SU-DHL-6 (cell line): ENCODE measurements around the gene ANXA6.

ENCODE experiments used
- H2AFZ ChIP-seq: fragments of 200-600 bp; sonication (generic); 2 replicates; pipeline ENCODE4 v1.6.1; 2014; ENCODE audit warnings: low read depth, mild to moderate bottlenecking, moderate library complexity, mixed read lengths, antibody characterized with exemption, low read length; ENCODE audit not compliant: severe bottlenecking
- H3F3A ChIP-seq: fragments of 200-600 bp; shearing (Covaris generic); 2 replicates; pipeline ENCODE4 v1.6.0; 2016; ENCODE audit warnings: antibody characterized with exemption, mild to moderate bottlenecking; ENCODE audit not compliant: insufficient read depth
- H3K27ac ChIP-seq: fragments of 200-600 bp; sonication (generic); 2 replicates; pipeline ENCODE4 v1.5.1; 2016; ENCODE audit warnings: low read depth, mild to moderate bottlenecking, low read length, moderate library complexity, mixed read lengths
- H3K27me3 ChIP-seq: fragments of 200-600 bp; sonication (generic), shearing (Covaris generic); 2 replicates; pipeline ENCODE4 v1.6.0; 2014; ENCODE audit warnings: mild to moderate bottlenecking, low read length
- H3K36me3 ChIP-seq: fragments of 200-600 bp; sonication (generic); 2 replicates; pipeline ENCODE4 v1.6.1; 2014; ENCODE audit warnings: mild to moderate bottlenecking, low read length, mixed read lengths
- H3K4me2 ChIP-seq: fragments of 300-600, 200-600 bp; shearing (Covaris generic), sonication (generic); 2 replicates; pipeline ENCODE4 v1.6.0; 2014; ENCODE audit warnings: low read length, low read depth, mild to moderate bottlenecking; ENCODE audit not compliant: poor library complexity, severe bottlenecking
- H3K4me3 ChIP-seq: fragments of 200-600 bp; sonication (generic); 2 replicates; pipeline ENCODE4 v1.5.1; 2014; ENCODE audit warnings: antibody characterized with exemption, low read length, mild to moderate bottlenecking, mixed read lengths; ENCODE audit not compliant: insufficient read depth, poor library complexity, severe bottlenecking
- H3K79me2 ChIP-seq: fragments of 200-600 bp; sonication (generic); 2 replicates; pipeline ENCODE4 v1.6.1; 2014; ENCODE audit warnings: mild to moderate bottlenecking, low read length, moderate library complexity; ENCODE audit not compliant: insufficient read depth
- H3K9ac ChIP-seq: fragments of 200-600 bp; sonication (generic); 2 replicates; pipeline ENCODE4 v1.7.0; 2014; ENCODE audit warnings: mild to moderate bottlenecking, low read length
- H3K9me2 ChIP-seq: fragments of 200-600 bp; sonication (generic); replicated peaks from 2 replicates; pipeline ENCODE4 v1.6.1; 2014; ENCODE audit warnings: low read length; ENCODE audit not compliant: insufficient read depth
- H3K9me3 ChIP-seq: fragments of 200-600 bp; sonication (generic); 2 replicates; pipeline ENCODE4 v1.6.1; 2014; ENCODE audit warnings: low read length, mixed read lengths; ENCODE audit not compliant: insufficient read depth
- H4K20me1 ChIP-seq: fragments of 200-600 bp; sonication (generic); 2 replicates; pipeline ENCODE4 v1.6.1; 2014; ENCODE audit warnings: low read depth, mild to moderate bottlenecking, antibody characterized with exemption, low read length, moderate library complexity, mixed read lengths
- EZH2phosphoT487 ChIP-seq: fragments of 200-600 bp; sonication (generic), shearing (Covaris generic); conservative IDR thresholded peaks from 2 replicates; pipeline ENCODE4 v1.6.1; 2018; ENCODE audit warnings: mild to moderate bottlenecking, antibody characterized with exemption, low read length, moderate library complexity, mixed read lengths
- TF ChIP-seq, protein P1 (sequence below): fragments of 200-600 bp; sonication (generic); IDR thresholded peaks from one replicate; pipeline ENCODE4 v1.5.1; 2017; ENCODE audit warnings: antibody characterized with exemption, mild to moderate bottlenecking, low read length, moderate library complexity; ENCODE audit not compliant: insufficient read depth, poor library complexity, severe bottlenecking

The ANXA6 gene

DNA sequence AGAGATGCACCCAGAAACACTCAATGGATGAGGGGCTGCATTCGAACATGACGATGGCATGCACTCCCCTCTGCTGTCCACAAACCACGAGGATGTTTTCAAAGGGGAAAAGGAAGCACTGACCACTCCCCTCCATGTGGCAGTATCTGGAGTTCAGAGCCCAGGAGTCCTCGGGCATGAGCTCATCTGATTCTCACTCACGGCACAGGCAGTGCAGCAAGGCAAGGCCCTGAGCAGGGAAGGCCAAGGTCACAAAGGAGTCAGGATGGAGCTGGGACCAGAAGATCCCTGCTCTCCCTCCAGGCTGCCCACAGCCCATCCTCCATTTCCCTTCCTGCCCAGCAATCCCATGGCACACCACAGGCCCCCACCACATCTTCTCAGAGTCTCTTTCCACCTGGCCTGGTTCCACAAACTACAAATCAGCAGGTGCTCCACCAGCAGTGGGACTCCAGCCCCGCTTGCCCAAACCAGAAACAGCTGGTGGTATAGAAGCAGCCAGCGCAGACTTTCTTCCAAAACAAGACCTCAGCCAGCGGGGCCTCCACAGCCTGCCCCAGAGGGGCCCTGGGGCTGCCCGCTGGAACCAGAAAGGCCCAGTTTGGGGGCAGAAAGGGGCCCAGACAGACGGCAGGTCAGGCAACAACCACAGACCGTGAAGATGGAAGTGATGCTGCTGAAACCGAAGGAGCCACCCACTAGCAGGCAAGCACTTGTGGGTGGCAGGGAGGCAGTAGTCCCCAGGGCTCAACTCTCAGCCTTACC lies 89.0 kb downstream of the ANXA6 start:
- H3K27ac ChIP-seq = peak overlapping the region; percentile 77
- peak overlapping the region; percentile 37 for H3K9ac ChIP-seq
- H3F3A ChIP-seq = peaks cover 10% of the 10 kb centered on the region; the same call in 1 of the 2 replicates
- H3K9me3 ChIP-seq = no peaks in the 10 kb centered on the region
- TF ChIP-seq, protein P1, sequence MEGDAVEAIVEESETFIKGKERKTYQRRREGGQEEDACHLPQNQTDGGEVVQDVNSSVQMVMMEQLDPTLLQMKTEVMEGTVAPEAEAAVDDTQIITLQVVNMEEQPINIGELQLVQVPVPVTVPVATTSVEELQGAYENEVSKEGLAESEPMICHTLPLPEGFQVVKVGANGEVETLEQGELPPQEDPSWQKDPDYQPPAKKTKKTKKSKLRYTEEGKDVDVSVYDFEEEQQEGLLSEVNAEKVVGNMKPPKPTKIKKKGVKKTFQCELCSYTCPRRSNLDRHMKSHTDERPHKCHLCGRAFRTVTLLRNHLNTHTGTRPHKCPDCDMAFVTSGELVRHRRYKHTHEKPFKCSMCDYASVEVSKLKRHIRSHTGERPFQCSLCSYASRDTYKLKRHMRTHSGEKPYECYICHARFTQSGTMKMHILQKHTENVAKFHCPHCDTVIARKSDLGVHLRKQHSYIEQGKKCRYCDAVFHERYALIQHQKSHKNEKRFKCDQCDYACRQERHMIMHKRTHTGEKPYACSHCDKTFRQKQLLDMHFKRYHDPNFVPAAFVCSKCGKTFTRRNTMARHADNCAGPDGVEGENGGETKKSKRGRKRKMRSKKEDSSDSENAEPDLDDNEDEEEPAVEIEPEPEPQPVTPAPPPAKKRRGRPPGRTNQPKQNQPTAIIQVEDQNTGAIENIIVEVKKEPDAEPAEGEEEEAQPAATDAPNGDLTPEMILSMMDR = no peak
- no peak for TF ChIP-seq EZH2phosphoT487
- H2AFZ ChIP-seq = no peak overlapping the region
- H3K4me3 ChIP-seq = no peak overlapping the region
- no peaks in the 10 kb centered on the region for H3K9me2 ChIP-seq
- peaks cover 90% of the 10 kb centered on the region for H3K79me2 ChIP-seq
- no peaks in the 10 kb centered on the region for H3K27me3 ChIP-seq
- no peaks in the 10 kb centered on the region for H4K20me1 ChIP-seq
- H3K36me3 ChIP-seq = no peaks in the 10 kb centered on the region
- peak overlapping the region; percentile 42 for H3K4me2 ChIP-seq

DNA sequence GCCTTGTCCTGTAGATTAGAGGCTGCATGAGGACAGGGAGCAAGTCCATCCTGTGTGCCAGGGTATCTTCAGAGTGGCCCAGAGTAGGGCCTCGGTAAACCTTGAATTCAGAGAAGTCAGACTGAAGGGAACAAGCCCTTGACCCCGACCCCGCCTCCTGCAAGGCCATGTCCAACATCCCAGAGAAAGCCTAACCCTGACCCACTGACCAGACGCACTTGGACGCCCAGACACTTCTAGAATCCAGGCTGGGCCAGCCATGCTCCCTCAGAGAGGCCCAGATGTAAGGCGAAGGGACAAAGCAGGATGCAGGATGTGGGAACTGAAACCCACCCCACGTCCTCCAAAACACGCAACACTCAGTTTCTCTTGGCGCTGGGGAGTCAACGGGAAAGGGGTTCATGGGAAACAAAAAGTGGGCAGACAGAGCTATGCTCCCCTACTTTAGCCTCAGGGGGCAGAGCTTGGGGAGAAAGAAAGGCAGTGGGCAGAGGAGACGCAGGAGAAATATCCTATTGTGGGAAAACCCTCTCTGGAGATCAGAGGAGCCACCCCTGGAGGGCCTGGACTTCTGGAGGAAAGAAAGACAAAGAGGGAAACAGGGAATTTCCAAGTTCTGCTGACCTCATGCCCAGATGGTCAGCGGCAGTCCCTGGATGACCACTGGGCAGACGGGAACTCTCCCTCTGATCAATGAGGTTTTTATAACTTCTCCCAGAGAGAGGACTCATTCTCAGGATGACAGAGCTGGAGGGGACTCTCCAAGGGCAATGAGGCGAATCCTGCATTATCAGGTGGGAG lies 89.7 kb downstream of the ANXA6 start:
- H3K4me3 ChIP-seq = no peak overlapping the region
- no peaks in the 10 kb centered on the region for H3K9me3 ChIP-seq
- peak overlapping the region; percentile 77 for H3K27ac ChIP-seq
- H3F3A ChIP-seq = peaks cover 10% of the 10 kb centered on the region; the same call in 1 of the 2 replicates
- H2AFZ ChIP-seq = no peak overlapping the region
- H3K27me3 ChIP-seq = no peaks in the 10 kb centered on the region
- peak overlapping the region; percentile 37; the same call in 1 of the 2 replicates for H3K9ac ChIP-seq
- TF ChIP-seq EZH2phosphoT487 = no peak
- TF ChIP-seq, protein P1 = no peak
- H3K79me2 ChIP-seq = peaks cover 82% of the 10 kb centered on the region
- H3K4me2 ChIP-seq = no peak overlapping the region
- H4K20me1 ChIP-seq = no peaks in the 10 kb centered on the region
- H3K36me3 ChIP-seq = no peaks in the 10 kb centered on the region
- H3K9me2 ChIP-seq = no peaks in the 10 kb centered on the region

DNA sequence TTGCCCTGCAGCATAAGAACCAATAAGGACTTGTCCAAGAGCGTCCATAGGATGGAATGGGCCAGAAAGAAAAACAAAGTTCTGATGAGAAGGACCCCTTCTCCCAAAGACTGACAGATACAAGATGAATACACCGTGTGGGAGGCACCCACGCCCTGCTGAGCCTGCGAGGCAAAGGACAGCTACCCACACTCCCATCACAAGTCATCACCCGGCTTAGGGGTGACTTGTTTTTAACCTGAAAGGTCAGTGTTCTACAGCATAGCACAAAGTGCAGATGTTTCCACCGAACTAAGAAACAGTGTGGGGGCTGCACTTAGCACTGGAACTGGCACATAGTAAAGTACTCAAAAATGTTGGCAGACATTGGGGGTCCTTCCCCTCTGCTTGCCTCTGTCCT lies 90.7 kb downstream of the ANXA6 start:
- Histone ChIP-seq H3K36me3 (no peaks in the 10 kb centered on the region), H3K9me3 (no peaks in the 10 kb centered on the region), H3K9me2 (no peaks in the 10 kb centered on the region), H3K79me2 (peaks cover 73% of the 10 kb centered on the region), H3K9ac (no peak overlapping the region), H3K4me2 (no peak overlapping the region), H3K4me3 (no peak overlapping the region), H3F3A (peaks cover 10% of the 10 kb centered on the region; the same call in 1 of the 2 replicates), H2AFZ (no peak overlapping the region), H4K20me1 (no peaks in the 10 kb centered on the region), H3K27ac (no peak overlapping the region; the same call in 1 of the 2 replicates), H3K27me3 (no peaks in the 10 kb centered on the region)
- TF ChIP-seq, protein P1 = no peak
- TF ChIP-seq EZH2phosphoT487 = no peak
